ENCODE data around the gene VPS4B. TPM values are rescaled to one million over a fixed set of nuclear protein-coding genes. Genes with fewer than 3 reads are reported as not detected.

The VPS4B gene
- total and polyA plus RNA-seq, 12 donors: 6.1 to 39.6 (median 21.4) TPM

- H3K36me3 ChIP-seq: peaks cover 0 to 100% (median 53%) of the 10 kb centered on the region in 9 donors
- intact Hi-C loops (cut with DNase I): loop anchor here in 1 of 10 donors (5.0 kb wide), 1 partner anchor 91 kb away; no protein-coding TSS in a partner anchor
- peak overlapping the region; percentile 28 to 82 (median 58) for H3K27ac ChIP-seq
- H3K27me3 ChIP-seq: no peaks in the 10 kb centered on the region
- ATAC-seq (peak in 7 of 8 donors; percentile 47 to 92 (median 85)), DNase-seq (peak; percentile 38 to 70)
- no peaks in the 10 kb centered on the region for H3K9me3 ChIP-seq
- TF ChIP-seq, protein P1, sequence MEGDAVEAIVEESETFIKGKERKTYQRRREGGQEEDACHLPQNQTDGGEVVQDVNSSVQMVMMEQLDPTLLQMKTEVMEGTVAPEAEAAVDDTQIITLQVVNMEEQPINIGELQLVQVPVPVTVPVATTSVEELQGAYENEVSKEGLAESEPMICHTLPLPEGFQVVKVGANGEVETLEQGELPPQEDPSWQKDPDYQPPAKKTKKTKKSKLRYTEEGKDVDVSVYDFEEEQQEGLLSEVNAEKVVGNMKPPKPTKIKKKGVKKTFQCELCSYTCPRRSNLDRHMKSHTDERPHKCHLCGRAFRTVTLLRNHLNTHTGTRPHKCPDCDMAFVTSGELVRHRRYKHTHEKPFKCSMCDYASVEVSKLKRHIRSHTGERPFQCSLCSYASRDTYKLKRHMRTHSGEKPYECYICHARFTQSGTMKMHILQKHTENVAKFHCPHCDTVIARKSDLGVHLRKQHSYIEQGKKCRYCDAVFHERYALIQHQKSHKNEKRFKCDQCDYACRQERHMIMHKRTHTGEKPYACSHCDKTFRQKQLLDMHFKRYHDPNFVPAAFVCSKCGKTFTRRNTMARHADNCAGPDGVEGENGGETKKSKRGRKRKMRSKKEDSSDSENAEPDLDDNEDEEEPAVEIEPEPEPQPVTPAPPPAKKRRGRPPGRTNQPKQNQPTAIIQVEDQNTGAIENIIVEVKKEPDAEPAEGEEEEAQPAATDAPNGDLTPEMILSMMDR (IDR thresholded peaks at IDR 0.05): no peak
- H3K4me1 ChIP-seq: peaks cover 0 to 32% (median 13%) of the 10 kb centered on the region in 9 donors
- WGBS, 2 donors: 34 to 58% methylated on average over 7 of the region's 7 CpGs
- H3K4me3 ChIP-seq: no peak overlapping the region
These were observed 76.2 kb downstream of the VPS4B start for GRCh38 chr18:63346031-63346430.

DNA sequence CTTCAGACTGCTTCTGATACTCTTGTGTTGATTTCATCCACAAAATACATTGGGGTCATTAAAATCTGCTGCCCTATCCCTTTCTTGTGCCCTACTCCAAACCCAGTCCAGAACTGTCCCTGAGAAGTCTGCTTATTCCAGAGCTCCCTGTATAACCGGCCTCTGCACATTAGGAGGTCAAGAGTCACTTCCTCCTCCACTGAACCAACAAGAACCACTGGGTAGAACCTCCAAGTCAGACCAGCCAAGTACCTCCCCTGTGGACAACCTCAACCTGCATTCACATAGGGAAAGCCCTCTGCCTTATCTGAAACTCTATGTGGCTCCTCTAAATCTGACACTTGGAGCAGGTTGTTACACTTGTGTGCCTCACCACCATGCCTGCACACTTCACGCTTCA, 77.4 kb downstream of the VPS4B start:
- WGBS, 2 donors: 68 to 81% methylated on average over 2 of the region's 2 CpGs
- Histone ChIP-seq H3K27me3 (no peaks in the 10 kb centered on the region), H3K9me3 (no peaks in the 10 kb centered on the region), H3K27ac (peak overlapping the region in 6 of 10 donors; percentile 27 to 76 (median 60)), H3K4me3 (no peak overlapping the region), H3K4me1 (peaks cover 0 to 32% (median 13%) of the 10 kb centered on the region in 9 donors), H3K36me3 (peaks cover 0 to 100% (median 45%) of the 10 kb centered on the region in 9 donors)
- peak in 3 of 8 donors; percentile 1 to 21 (median 20) for ATAC-seq
- no peak for DNase-seq
- intact Hi-C loops (cut with DNase I): loop anchor here in 7 of 10 donors (5.0 kb wide), 2 partner anchors 92 to 97 kb away; no protein-coding TSS in a partner anchor
- TF ChIP-seq, protein P1 (IDR thresholded peaks at IDR 0.05): no peak

DNA sequence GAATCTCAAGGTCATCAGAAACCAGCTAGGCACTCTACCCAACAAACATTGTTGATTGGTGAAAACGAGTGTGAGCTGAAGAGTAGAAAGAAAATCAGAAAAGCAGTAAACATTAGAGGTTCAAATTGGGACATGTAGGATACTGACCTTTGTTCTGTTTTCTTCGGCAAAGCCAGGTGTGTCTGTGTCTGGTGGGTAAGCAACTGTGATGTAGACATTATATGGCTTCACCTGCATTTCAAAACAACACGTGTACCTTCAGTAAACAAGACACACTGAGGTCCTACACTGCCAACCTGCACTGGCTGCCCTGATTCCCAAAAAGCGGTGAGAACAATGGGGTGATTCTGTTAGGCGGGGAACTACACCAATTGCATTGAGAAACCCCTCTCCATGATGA, 78.0 kb downstream of the VPS4B start:
- Histone ChIP-seq H3K27ac (peak overlapping the region in 2 of 10 donors; percentile 27 to 52), H3K27me3 (no peaks in the 10 kb centered on the region), H3K4me3 (no peak overlapping the region), H3K36me3 (peaks cover 0 to 99% (median 38%) of the 10 kb centered on the region in 9 donors), H3K4me1 (peaks cover 0 to 32% (median 13%) of the 10 kb centered on the region in 9 donors), H3K9me3 (no peaks in the 10 kb centered on the region)
- intact Hi-C loops (cut with DNase I): loop anchor here in 6 of 10 donors (5.0 kb wide), 2 partner anchors 93 to 98 kb away; no protein-coding TSS in a partner anchor
- no peak for DNase-seq
- no peak for ATAC-seq
- TF ChIP-seq, protein P1 (IDR thresholded peaks at IDR 0.05): no peak
- WGBS, 2 donors: 91% methylated on average over 5 of the region's 5 CpGs

- WGBS, 2 donors: 33 to 36% methylated on average over 5 of the region's 5 CpGs
- H3K9me3 ChIP-seq: no peaks in the 10 kb centered on the region
- H3K27me3 ChIP-seq: no peaks in the 10 kb centered on the region
- intact Hi-C loops (cut with DNase I): loop anchor here in 7 of 10 donors (1.0 to 5.0 kb wide), 3 partner anchors 95 to 100 kb away; no protein-coding TSS in a partner anchor
- H3K36me3 ChIP-seq: peaks cover 0 to 99% (median 36%) of the 10 kb centered on the region in 9 donors
- peaks cover 0 to 30% (median 13%) of the 10 kb centered on the region in 9 donors for H3K4me1 ChIP-seq
- H3K27ac ChIP-seq: no peak overlapping the region
- no peak overlapping the region for H3K4me3 ChIP-seq
- ATAC-seq (peak in 6 of 8 donors; percentile 32 to 58 (median 42)), DNase-seq (no peak)
- TF ChIP-seq, protein P1 (IDR thresholded peaks at IDR 0.05): peak; percentile 18 to 63 (median 49)
These were observed 80.1 kb downstream of the VPS4B start for GRCh38 chr18:63342206-63342605.
